Pancreas (tissue), 10 donors: Measurements from ENCODE around the gene TEX11. TPM values are rescaled to one million over a fixed set of nuclear protein-coding genes. Genes with fewer than 3 reads are reported as not detected.

Experiments
- ATAC-seq, 4 donors: fragments of 200-7000 bp; cut with Tn5 transposase; one replicate each; pipeline versions ENCODE4 v1.8.0 to v1.9.1; 2020; ENCODE audit warnings: mild to moderate bottlenecking in 4 of 4, moderate library complexity in 4 of 4
- DNase-seq, 6 donors: peaks; one replicate each; pipeline ENCODE4 v3.0.0-alpha.2; 2020
- FAIRE-seq: peaks from 2 replicates; lab custom pipeline; 2012; peaks lifted over from hg19 to GRCh38; lab: Jason Lieb, UNC
- H3K27ac ChIP-seq, 4 donors: fragments of 200-600 bp; sonication (generic); 1 replicate in 3 of 4; 2 replicates in 1 of 4; pipeline versions ENCODE4 v1.5.0 to v1.8.0; 2020
- H3K27me3 ChIP-seq, 4 donors: fragments of 200-600 bp; one replicate each; pipeline ENCODE4 v1.8.0; 2021
- H3K36me3 ChIP-seq, 3 donors: fragments of 200-600 bp; sonication (generic) in 1 of 3; one replicate each; pipeline versions ENCODE4 v1.5.0 to v1.8.0; 2020 to 2021
- H3K4me1 ChIP-seq, 3 donors: fragments of 200-600 bp; one replicate each; pipeline ENCODE4 v1.8.0; 2021
- H3K4me3 ChIP-seq, 4 donors: fragments of 200-600 bp; sonication (generic) in 2 of 4; one replicate each; pipeline versions ENCODE4 v1.5.0 to v1.8.0; 2020 to 2021
- H3K9me3 ChIP-seq, 4 donors: fragments of 200-600 bp; one replicate each; pipeline ENCODE4 v1.8.0; 2021
- WGBS, 2 donors: extraction: QIAGEN DNeasy Blood & Tissue Kit; methylation state at CpG; one replicate each; pipeline ENCODE4 v1.1.7; 2013; 5-methylcytosine and 5-hydroxymethylcytosine counted together
- intact Hi-C, 3 donors: fragments of 100-400 bp; cut with DNase I; formaldehyde crosslinking; loops; one replicate each; pipeline versions ENCODE4 v1.11.1 to v1.14.2; 2022
- polyA plus RNA-seq, 2 donors: library from polyadenylated mRNA; stranded (reverse); fragments of 200-250 nt; gene quantifications; one replicate each; pipeline ENCODE4 v1.2.3, GENCODE V29; 2013
- total RNA-seq, 6 donors: library from RNA; stranded (reverse); fragmentation: NEBNext Ultra II Directional in 4 of 6; extraction: Animal tissue kit (Norgen Biotek cat#: 25700) in 4 of 6; gene quantifications; one replicate each; pipeline versions ENCODE4 v1.2.1 to v1.2.4, GENCODE V29; 2021 to 2023
- TF ChIP-seq, protein P1 (sequence below), 4 donors: fragments of 200-600 bp; sonication (generic) in 3 of 4; IDR thresholded peaks; one replicate each; pipeline versions ENCODE4 v1.5.0 to v1.8.0; 2021; ENCODE audit warnings: antibody characterized with exemption in 4 of 4
- donor health status: healthy with polysubstance abuse.
- donor health status: DM: no; HTN: no; CAD: no; lungs with moderate emphysema.
- donor health status: DM: no; HTN: no; CAD: no.
- donor health status: control.
- donor health status: control.
- donor health status: Bipolar disorder and iron deficiency.
- donor health status: DM: yes; HTN: yes; CAD: no.
- donor health status: DM: no; HTN: no; CAD: no.
- donor health status: DM: no; HTN: no; CAD: no.
- donor health status: DM: yes; HTN: yes; CAD: no.

TEX11 gene
- total and polyA plus RNA-seq, 8 donors = 0.75 to 9.0 (median 3.5) TPM

DNA sequence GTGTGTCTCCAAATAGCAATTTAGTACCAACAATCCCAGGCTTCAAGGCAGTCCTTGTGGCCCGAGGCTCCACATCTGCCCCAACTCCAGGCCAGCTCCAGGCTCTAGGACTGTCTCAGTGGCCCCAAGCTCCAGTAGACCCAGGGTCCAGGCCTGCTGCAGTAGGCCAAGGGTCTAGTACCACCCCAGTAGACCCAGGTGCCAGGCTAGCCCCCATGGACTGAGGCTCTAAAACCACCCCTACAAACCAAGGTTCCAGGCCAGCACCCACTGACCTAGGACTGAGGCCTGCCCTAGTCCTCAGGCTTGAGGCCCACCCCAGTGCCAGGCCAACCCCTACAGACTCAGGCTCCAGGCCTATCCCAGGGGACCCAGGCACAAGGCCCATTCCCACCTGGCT, 272.3 kb downstream of the TEX11 start:
- TF ChIP-seq, protein P1, sequence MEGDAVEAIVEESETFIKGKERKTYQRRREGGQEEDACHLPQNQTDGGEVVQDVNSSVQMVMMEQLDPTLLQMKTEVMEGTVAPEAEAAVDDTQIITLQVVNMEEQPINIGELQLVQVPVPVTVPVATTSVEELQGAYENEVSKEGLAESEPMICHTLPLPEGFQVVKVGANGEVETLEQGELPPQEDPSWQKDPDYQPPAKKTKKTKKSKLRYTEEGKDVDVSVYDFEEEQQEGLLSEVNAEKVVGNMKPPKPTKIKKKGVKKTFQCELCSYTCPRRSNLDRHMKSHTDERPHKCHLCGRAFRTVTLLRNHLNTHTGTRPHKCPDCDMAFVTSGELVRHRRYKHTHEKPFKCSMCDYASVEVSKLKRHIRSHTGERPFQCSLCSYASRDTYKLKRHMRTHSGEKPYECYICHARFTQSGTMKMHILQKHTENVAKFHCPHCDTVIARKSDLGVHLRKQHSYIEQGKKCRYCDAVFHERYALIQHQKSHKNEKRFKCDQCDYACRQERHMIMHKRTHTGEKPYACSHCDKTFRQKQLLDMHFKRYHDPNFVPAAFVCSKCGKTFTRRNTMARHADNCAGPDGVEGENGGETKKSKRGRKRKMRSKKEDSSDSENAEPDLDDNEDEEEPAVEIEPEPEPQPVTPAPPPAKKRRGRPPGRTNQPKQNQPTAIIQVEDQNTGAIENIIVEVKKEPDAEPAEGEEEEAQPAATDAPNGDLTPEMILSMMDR (IDR thresholded peaks at IDR 0.05) = no peak
- Histone ChIP-seq H3K27me3 (no peaks in the 10 kb centered on the region), H3K36me3 (no peaks in the 10 kb centered on the region), H3K4me3 (no peak overlapping the region), H3K4me1 (no peaks in the 10 kb centered on the region), H3K27ac (no peak overlapping the region), H3K9me3 (no peaks in the 10 kb centered on the region)
- no peak for FAIRE-seq
- intact Hi-C loops = no loop called here
- DNase-seq = peak in 1 of 6 donors; percentile 45
- ATAC-seq = no peak
- WGBS, 2 donors = 67 to 70% methylated on average over 1 of the region's 1 CpG

DNA sequence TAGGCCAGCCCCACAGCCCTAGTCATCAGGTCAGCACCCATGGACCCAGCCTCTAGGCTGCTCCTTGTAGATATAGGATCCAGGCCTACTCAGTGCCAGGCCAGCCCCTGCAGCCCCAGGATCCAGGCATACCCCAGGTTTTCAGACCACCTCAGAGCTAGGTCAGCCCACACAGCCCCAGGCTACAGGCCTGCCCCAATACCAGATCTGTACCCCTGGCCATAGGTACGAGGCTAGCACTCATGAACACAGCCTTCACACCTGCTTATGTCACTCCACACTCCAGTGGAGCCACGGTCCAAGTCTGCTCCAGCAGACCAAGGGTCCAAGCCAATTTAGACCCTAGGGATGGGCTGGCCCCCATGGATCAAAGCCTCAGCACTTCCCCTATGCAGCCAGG, 272.8 kb downstream of the TEX11 start:
- DNase-seq (peak in 1 of 6 donors; percentile 35), ATAC-seq (no peak), FAIRE-seq (no peak)
- no peaks in the 10 kb centered on the region for H3K27me3 ChIP-seq
- TF ChIP-seq, protein P1 (IDR thresholded peaks at IDR 0.05) = no peak
- 77 to 91% methylated on average over 2 of the region's 2 CpGs for WGBS, 2 donors
- intact Hi-C loops = no loop called here
- H3K36me3 ChIP-seq = no peaks in the 10 kb centered on the region
- H3K4me1 ChIP-seq = no peaks in the 10 kb centered on the region
- no peaks in the 10 kb centered on the region for H3K9me3 ChIP-seq
- H3K27ac ChIP-seq = no peak overlapping the region
- no peak overlapping the region for H3K4me3 ChIP-seq

DNA sequence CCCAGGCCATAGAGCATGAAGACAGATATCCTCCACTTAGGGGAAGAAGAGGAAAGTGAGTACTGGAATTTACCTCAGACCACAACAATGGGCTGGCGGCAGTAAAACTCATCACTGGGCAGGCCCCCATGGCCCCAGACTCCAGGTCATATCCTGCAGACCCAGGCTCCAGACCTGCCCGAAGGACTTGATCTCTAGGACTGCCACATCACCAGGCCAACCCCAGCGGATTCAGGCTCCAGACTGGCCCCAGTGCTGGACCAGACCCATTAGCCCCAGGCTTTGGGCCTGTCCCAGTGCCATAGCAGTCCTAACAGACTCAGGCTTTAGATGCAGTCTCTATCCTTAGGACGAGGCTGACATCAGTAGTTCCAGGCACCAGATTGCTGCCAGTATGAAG, 273.3 kb downstream of the TEX11 start:
- H3K4me1 ChIP-seq = no peaks in the 10 kb centered on the region
- H3K27me3 ChIP-seq = peaks cover 0 to 4% (median 0%) of the 10 kb centered on the region in 4 donors
- WGBS, 2 donors = 85 to 86% methylated on average over 4 of the region's 4 CpGs
- no peak for FAIRE-seq
- peak in 2 of 6 donors; percentile 34 to 48 for DNase-seq
- no peaks in the 10 kb centered on the region for H3K36me3 ChIP-seq
- no peak overlapping the region for H3K27ac ChIP-seq
- TF ChIP-seq, protein P1 (IDR thresholded peaks at IDR 0.05) = no peak
- intact Hi-C loops = no loop called here
- no peak overlapping the region for H3K4me3 ChIP-seq
- no peak for ATAC-seq
- no peaks in the 10 kb centered on the region for H3K9me3 ChIP-seq

DNA sequence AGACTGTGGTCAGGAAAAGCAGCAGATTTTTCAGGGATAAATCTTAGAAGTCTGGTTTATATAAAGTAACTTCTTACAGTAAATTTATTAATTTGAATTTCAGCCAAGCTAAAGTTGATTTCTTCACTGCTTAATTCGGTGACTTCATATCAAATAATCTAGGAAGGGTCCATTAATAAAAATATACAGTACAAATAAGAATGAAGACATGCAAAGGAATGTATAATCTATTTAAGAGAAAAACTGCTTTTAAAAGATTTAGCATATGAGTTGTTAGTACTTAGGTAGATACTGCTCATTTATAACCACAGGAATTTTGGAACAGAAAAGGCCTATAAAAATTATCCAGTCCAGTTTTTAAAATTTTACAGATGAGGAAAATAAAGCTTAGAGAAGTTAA, 286.8 kb downstream of the TEX11 start:
- ATAC-seq (no peak), DNase-seq (no peak), FAIRE-seq (no peak)
- 63 to 76% methylated on average over 1 of the region's 1 CpG for WGBS, 2 donors
- Histone ChIP-seq H3K4me3 (no peak overlapping the region), H3K27ac (no peak overlapping the region), H3K9me3 (no peaks in the 10 kb centered on the region), H3K36me3 (no peaks in the 10 kb centered on the region), H3K4me1 (no peaks in the 10 kb centered on the region), H3K27me3 (no peaks in the 10 kb centered on the region)
- intact Hi-C loops = no loop called here
- TF ChIP-seq, protein P1 (IDR thresholded peaks at IDR 0.05) = no peak

DNA sequence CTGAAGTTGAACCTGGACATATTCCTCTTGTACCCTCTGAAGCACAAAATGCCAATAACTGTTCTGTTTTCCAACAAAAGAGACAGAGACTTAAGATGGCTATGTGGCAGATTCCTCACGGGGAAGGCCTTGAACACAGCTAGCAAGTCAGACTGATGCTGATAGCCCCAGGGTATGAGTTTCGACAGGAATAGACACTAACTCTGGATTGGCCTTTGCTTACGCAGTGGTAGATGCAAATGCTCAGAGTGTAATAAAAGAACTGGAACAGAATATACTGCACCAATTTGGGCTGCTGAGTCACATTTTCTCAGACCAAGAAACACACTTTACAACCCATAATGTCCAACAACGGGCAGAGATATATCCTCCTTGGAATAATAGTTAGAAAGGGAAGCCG, 290.0 kb downstream of the TEX11 start:
- WGBS, 2 donors = 83 to 89% methylated on average over 5 of the region's 5 CpGs

More for the DNA sequence above, 290.0 kb downstream of the TEX11 start:
- Histone ChIP-seq H3K36me3 (no peaks in the 10 kb centered on the region), H3K4me1 (no peaks in the 10 kb centered on the region), H3K4me3 (no peak overlapping the region), H3K9me3 (no peaks in the 10 kb centered on the region), H3K27ac (no peak overlapping the region), H3K27me3 (no peaks in the 10 kb centered on the region)
- TF ChIP-seq, protein P1 (IDR thresholded peaks at IDR 0.05) = no peak
- intact Hi-C loops = no loop called here
- no peak for ATAC-seq
- no peak for FAIRE-seq
- DNase-seq = no peak
